ENCODE measurements around the gene KIAA1217. TPM values are rescaled to one million over a fixed set of nuclear protein-coding genes. Genes with fewer than 3 reads are reported as not detected.

Gene KIAA1217
- total RNA-seq, 1 experiment from 2014 or later = 5.2 TPM

DNA sequence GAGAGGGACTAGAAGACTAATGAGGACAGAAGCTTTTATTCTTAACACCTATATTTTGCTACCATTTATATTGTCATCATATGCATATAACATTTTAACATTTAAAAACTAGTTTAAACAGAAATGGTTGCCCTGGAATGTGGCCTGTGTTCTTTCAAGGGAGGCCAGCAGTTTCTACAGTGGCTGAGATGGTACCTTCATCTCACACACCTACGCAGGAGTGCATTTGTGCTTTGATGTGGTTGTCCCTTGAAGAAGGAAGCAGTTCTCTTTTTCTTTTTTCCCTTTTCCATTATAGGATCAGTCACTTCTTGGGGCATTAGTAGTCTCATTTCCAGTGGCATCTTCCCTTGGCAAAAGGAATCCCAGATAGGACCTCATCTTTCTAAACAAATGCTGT lies 38.9 kb downstream of the KIAA1217 start:
- no peak for DNase-seq (ENCODE audit: low spot score)

DNA sequence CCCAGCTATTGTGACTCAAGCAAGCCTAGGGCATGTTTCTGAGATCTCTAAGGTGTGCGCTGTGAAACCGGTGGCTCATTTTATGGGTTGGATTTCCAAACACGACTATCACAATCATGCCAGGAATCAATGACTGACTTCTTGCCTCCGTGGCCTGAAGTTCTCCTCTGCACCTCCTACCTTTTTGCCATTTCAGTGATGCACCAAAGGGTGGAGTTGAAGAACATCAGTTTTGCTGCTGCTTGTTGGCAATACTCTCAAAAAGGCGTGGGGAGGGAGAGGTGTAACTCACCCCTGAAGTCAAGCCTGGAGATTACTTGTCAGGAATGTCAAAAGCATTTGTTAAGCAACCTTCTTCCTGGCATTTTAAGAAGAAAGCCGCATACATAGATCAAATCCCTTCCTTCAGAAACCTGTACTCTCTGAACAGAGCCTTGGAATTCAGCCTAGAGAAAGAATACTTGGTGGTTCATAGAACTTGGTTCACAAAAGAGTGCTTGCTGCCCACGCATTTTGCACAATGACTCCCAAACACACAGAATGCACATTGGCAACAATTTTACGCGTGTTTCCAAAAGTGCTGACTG lies 41.0 kb downstream of the KIAA1217 start:
- DNase-seq (ENCODE audit: low spot score) = no peak

DNA sequence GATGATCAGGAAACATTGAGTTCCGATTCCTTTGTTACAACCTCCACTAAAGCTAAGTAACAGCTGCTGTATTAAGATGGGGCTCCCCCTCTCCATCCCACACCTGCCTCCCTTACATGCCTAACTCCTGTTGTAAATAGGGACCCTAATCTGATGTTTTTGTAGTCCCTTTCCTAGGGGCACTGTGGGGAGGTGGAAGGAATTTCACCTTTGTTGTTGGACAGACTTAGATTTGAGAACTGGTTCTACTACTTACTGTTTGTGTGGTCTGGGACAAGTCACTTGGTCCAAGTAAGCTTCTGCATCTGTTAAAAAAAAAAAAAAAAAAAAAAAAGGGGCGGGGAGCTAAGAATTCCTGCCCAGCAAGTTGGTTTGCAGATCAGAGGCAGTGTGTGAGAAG lies 42.6 kb downstream of the KIAA1217 start:
- no peak for DNase-seq (ENCODE audit: low spot score)

DNA sequence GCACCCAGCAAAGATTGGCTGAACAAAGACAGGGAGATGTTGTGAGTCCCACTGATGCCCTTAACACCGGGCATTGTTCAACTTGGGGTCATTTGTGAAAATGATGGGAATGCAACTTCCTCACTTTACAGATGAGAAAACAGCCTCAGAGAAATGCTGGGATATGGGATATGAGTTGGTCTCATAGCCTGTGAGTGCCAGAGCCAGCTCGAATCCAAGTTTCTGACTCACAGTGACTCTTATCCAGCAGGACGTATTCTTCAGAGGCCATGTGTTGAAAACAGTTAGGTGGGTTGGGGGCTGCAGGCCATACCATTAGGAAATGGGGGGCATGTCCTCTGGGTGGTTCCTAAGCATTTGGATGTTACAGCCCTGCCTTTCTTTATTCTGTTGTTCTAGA lies 45.2 kb downstream of the KIAA1217 start:
- DNase-seq (ENCODE audit: low spot score) = no peak

DNA sequence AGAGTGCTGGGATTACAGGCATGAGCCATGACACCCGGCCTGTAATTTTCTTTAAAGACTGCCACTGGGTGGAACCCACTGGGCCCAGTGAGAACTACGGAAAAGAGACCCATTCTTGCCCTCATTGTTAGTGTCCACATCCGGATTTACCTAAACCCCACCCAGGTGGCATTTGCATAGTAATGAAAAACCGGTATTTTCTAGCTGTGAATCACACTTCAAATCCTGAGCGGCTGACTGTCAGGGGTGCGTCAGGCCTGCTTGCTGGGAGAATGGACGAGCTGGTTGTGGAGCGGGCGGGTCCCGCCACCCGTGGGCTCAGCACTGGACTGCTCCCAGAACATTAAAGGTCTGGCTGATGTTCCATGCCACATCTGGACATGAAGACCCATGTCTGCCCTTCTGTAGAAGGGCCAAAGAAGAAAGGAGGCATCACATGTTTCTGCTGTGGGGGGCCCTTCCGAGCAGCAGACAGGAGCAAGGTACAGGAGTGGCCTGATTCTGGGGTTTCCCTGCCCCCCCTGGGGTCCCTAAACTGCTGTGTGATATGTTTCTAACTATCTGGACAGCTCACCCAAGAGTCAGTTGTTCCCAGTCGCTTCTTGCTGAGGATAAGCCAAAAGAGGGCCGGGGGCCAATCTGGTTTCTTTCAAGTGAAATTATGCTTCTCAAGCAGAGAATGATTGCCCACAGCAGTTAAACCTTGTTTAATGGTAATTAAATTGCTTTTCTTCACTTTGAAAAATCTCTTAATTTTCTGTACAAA lies 46.4 kb downstream of the KIAA1217 start:
- DNase-seq (ENCODE audit: low spot score) = no peak

DNA sequence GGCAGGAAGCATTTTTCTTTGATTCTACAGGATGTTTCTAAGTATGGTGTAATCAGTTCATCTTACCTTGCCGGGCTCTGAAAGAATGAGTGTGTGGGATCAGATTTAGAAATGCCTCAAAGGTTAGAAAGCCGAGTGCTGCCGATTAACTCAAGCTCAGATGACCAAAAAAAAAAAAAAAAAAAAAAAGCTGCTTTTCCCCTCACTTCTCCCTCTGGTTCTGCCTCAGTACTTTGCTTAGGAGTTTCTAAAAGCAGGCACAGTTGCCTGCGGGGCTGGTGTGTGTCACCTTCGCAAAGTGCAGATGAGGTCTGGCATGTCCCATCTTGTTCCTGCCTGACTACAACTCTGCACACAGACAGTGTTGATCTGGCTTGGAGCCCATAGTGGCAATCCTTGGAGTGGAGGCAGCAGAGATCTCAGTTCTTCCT lies 47.0 kb downstream of the KIAA1217 start:
- DNase-seq (ENCODE audit: low spot score) = no peak

DNA sequence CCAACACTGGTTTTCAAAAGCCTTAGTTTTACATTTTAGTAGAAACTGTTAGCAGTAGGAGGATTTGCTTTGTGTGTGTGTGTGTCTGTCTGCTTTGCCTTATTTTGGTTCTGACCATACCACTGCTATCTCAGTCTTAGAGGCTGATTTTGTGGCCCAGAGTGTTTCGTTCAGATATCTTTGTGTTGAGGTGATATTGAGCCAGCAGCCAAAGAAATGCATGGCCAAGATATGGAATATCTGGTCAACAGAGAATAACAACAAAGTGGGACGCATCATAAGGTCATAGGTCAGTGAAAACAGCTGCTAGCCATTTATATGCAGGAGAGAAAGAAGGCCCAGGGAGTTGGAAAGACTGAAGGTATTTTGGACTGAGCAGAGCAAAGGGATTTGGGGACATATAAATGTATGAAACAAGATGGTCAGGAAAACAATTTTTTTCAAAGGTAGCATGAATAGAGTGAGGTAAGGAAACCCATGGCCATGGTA lies 47.7 kb downstream of the KIAA1217 start:
- no peak for DNase-seq (ENCODE audit: low spot score)

DNA sequence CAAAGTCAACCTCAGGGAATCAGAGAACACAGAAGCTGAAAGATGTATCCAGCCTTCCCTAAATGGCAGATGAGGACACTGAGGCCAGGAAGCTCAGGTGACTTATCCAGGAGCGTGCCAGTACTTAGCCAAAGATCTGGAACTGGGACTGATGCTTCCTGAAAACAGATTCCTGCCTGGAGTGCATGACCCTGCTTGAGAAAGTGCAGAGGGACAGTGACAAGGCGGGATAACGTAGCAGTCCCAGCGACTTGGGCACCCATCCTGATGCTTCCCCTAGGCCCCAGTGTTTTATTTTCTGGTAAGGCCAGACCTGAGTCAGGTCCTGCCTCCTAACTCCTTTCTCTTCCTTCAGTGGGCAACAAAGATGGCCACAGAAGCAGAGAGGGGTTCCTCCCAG lies 48.6 kb downstream of the KIAA1217 start:
- no peak for DNase-seq (ENCODE audit: low spot score)

DNA sequence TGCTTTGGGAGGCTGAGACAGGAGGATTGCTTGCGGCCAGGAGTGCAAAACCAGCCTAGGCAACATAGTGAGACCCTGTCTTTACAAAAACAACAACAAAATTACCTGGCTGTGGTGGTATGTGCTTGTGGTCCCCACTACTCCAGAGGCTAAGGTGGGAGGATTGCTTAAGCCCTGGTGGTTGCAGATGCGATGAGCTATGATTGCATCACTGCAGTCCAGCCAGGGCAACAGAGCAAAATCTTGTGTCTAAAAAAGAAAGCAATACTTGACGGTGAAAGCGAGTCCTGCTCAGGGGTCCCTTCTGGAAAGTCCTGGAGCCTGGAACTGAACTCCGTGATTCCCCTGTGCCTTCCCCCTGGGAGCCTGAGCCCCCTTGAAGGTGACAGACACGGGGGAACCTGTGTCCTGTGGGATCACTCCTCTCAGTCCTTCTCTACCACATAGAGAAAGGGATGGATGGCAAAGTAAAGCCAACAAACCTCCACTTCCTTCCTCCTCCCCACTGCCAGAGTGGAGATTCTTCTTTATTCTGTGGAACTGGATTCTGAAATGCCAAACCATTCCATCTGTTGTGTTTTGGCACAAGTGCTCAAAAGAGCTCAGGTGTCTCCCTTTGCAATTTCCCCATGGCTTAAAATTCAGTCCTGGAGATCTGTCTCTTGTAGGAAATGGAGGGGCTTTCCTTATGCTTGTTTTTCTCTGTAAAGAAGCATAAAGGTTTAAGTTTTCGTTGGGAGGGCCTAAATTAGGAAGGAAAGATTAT lies 50.6 kb downstream of the KIAA1217 start:
- DNase-seq (ENCODE audit: low spot score) = no peak

DNA sequence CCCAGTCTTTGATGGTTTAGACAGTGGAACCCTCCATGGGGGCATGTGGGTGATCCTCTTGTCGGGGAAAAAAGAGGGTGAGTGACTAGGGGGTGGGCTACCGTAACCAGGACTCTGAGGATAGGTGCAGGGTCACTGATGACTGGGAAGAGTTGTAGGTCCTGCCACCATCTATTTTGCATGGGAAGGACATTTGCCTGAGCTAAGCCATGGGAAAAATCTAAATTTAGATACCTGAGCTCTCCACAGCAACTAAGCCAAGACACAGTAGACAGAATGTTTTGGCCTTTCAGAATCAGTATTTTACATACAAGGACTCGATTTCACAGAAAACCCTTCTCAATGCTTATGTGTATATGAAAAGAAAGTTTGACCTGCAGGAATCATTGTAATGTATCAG lies 52.7 kb downstream of the KIAA1217 start:
- no peak for DNase-seq (ENCODE audit: low spot score)

DNA sequence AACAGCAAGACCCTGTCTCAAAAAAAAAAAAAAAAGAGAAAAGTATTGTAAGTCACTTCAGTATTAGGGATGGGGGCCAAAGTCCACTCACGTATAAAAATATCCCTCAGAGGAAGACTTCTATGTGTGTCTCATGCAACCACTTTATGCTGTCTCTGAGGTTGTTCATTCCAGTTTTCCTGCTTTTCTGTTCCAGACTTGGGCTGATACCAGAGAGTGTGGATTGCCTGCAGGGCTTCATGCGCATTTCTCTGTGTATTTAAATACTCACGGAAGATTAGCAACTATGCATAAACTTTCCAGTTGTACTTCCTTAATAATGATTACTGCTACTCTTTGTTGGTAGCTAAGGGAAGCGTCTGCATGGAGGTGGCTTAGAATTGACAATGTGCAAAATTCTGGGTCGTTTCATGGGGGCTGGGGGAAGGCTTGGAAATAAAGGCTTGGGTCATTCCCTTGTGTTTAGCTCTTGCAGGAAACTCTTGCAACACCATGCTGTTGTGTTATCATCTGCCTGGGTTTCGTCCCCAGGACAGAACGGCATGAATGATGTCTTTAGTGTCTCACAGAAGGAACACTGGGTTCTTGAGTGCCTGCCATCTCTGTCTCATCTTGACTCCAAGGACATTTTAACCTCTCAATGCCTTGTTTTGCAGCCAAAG lies 54.1 kb downstream of the KIAA1217 start:
- DNase-seq (ENCODE audit: low spot score) = no peak

DNA sequence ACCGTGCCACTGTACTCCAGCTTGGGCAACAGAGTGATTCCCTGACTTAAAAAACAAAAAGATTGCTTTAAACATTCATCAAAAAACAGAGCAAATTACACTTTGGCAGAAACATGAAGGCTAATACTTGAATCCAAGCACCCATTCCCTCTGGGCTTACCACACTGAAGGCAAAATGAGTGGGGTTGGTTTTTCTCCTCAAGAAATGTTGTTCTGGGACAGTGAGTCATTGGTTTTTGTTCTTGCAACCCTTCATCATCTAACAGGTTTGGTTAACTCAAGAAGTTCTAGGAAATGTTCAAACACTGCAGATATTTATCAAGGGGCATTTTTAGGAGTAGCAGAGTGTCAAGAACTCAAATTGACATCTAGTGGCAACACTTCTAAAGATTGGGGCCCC lies 60.5 kb downstream of the KIAA1217 start:
- no peak for DNase-seq (ENCODE audit: low spot score)

DNA sequence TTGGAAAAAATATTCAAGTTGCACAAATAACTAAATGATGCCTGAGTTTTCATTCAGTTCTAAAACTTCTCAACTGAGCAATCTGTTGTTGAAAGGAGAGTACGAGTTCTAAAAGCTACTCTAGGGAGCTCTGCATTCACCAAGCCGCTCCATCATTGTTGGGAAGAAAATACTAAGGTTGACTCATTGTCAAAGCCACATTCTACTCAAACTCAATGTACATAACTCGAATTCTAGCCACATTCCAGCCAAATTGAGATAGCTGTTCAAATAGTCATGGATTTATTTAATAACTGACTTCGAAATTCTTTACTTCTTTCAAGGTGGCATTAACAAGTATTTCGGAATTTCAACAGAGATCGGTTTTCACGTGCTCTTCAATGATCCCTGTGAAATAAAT lies 63.4 kb downstream of the KIAA1217 start:
- DNase-seq (ENCODE audit: low spot score) = no peak

DNA sequence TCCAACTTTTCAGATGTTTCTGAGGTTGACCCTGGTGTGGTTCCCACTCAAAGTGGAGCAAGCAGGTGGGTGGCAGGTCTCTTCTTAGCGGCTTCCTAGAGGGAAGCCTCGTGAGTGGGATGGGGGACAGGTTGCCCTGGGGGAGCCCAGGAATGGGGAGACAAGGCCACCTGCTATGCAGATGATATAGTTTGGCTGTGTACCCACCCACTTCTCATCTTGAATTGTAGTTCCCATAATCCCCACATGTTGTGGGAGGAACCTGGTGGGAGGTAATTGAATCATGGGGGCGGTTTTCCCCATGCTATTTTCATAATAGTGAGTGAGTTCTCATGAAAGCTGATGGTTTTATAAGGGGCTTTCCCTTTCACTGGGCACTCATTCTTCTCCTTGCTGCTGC lies 68.3 kb downstream of the KIAA1217 start:
- DNase-seq (ENCODE audit: low spot score) = no peak

DNA sequence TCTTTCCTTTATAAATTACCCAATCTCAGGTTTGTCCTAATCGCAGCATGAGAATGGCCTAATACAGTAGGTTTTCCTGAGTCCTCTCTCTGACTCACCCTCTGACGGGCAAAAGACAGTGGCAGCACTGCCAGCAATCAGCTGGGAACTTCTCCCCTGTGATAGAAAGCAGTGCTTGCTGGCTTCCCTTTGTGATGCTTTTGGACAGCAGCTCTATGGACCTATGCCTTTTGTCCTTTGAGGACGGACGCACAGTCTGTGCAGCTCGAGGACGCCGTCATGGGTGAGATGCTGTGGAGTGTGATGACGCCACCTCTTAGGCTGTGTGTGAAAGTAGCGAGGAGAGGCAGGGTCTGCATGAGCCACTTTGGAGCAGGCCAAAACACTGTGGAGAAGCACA lies 68.8 kb downstream of the KIAA1217 start:
- peak; percentile 3 for DNase-seq (ENCODE audit: low spot score)

DNA sequence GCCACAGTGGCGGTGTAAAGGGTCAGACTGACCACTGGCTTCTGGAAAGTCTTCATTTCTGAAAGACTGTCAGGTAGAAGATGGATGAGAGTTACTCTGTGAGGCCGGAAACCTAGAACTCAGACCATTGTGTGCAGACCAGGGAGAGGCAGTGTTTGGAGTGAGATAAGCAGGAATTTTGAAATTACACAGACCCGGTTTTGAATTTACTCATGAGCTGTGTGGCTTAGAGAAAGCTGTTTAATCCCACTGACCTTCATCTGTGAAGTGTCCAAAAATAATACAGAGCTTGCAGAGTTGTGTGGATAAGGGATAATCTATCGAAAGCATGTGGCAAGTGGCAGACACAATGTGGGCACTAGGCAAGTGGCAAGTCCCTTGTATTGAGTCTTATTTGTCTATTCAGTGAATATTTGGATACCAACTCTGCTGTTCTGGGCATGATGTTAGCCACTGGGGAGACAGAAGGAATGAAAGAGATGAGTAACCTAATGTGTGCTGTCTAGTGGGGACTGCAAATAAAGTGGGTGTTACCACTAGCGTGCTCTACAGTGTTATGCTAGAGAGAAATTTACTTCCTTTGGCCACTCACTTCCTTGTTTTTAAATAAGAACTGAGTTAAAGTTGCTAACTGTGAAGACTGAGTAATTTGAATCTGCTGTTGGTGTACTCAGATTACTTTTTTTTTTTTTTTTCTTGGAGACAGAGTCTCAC lies 69.4 kb downstream of the KIAA1217 start:
- no peak for DNase-seq (ENCODE audit: low spot score)

DNA sequence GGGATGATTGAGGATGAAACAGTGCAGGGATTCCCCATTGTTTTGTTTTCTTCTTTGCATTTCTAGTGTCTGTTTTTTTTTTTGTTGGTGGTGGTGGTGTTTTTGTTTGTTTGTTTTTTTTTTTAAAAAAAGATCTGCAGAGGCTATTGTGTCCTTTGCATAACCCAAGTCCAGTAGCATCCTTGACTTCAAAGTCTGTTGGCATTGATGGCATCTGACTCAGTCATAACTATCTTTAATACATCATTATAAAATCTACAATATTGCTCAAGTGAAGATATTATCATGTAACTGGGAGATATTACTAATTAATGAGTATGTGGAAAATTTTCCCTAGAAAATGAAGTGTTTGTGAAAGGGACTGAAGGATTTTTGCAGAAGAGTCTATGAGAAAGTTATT lies 70.2 kb downstream of the KIAA1217 start:
- DNase-seq (ENCODE audit: low spot score) = no peak

DNA sequence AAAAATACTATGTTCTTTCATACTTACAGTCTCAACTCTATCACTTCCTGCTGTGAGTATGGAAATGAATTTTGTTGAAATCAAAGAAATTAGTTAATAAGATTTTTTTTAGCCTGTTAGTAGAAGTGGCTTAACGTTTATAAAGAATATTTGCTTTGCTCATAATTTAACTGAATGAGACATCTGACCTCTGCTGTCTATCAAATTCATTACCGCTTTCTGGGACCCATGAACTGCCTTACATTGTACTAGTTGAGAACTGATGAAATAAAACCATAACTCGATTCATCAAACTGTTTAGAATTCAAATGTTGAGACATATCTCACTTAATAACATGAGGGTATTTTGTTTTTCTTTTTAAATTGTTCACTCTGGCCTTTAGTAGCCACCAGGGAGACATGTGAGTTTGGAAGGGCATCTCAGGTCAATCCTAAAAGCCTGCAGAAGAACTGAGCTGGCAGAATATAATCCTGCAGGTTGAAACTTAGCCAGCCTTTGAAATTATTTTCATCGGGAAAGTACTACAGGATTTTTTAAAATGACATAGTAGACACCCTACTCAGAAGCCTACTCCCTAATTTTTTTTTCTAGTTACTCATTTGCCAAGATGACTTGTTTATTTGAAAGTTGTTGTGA lies 78.7 kb downstream of the KIAA1217 start:
- no peak for DNase-seq (ENCODE audit: low spot score)

DNA sequence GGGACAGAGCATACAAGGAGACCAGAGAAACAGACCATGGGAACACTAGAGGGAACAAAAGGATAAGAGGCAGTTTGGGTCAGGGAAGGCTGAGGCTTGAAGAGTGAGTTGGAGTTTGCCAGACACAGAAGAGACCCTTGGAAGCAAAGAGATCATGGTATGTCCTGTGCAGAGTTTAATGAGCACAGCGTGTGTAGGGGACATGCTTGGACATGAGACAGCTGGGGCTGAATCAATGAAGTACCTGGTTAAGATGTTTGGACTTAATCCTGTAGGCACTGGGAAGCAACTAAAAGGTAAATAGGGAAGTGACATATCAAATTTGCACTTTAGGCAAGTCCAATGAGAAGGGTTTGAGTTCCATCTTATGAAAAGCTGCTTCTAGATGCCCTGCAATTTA lies 79.6 kb downstream of the KIAA1217 start:
- DNase-seq (ENCODE audit: low spot score) = no peak

DNA sequence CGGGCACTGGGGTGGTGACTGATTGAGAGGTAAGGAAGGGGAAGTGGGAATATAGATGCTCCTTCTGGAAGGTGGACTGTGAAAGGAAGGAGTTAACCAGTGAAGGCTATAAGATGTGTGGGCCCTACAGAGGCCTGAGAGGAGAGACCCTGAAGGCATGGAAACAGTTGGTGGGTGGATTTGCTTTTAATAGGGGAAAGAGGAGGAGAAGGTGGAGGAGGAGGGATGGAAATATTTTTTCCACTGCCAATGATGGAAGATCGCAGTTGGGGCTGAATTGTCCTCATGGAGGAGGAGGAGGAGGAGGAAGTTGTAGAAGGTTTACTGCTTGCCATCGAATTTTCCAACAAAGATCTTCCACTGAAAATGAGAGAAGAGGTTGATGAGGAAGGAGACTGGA lies 80.3 kb downstream of the KIAA1217 start:
- no peak for DNase-seq (ENCODE audit: low spot score)

All from H4 (cell line).